ENCODE results near the gene TSC1. TPM values are rescaled to one million over a fixed set of nuclear protein-coding genes. Genes with fewer than 3 reads are reported as not detected.

TSC1 gene
- total and polyA plus RNA-seq, 2 donors (not counting 3 experiments of a cell fraction or from before 2014, with no cell fraction given), result 43.9 to 51.2 TPM

- intact Hi-C loops (cut with micrococcal nuclease) (loop anchor here (1.0 to 5.0 kb wide), 2 partner anchors 70 to 100 kb away; no protein-coding TSS in a partner anchor), dilution Hi-C loops (cut with MboI; ENCODE audit: extremely low pct_ligation_motif_present, low sequenced_read_pairs) (no loop called here)
- H3K27ac ChIP-seq (ENCODE audit: insufficient read depth, low read depth, low read length), result no peak overlapping the region
- no peaks in the 10 kb centered on the region for H3K9me1 ChIP-seq (replicated peaks; ENCODE audit: control insufficient read depth, extremely low read depth, insufficient read depth, low read length)
- BruUV-seq (replicated peaks), result no TSS peak
- H2AFZ ChIP-seq (ENCODE audit: low read depth, low read length), result no peak overlapping the region
- DNase-seq (ENCODE audit: low read depth, low spot score) (peak; percentile 85), FAIRE-seq (peak; percentile 86)
- no peaks in the 10 kb centered on the region for H4K20me1 ChIP-seq (replicated peaks; ENCODE audit: control insufficient read depth, extremely low read depth, insufficient read depth, low read length)
- H3K9me3 ChIP-seq (replicated peaks; ENCODE audit: control insufficient read depth, insufficient read depth, low read length), result no peaks in the 10 kb centered on the region
- peaks cover 8 to 38% of the 10 kb centered on the region in 2 experiments for H3K36me3 ChIP-seq (ENCODE audit: control insufficient read depth in 2 of 2, extremely low read depth in 1 of 2, insufficient read depth in 2 of 2, low read length in 2 of 2)
- CTCF ChIA-PET, result interaction anchor here (0.6 to 5.1 kb wide), 37 partner anchors 9 to 492 kb away, joined by 3 to 45 read pairs (median 4); partner anchors contain the start of genes CFAP77, DDX31, GTF3C4 and SPACA9
- H3K4me2 ChIP-seq (ENCODE audit: insufficient read depth, low read length), result no peak overlapping the region
- no peaks in the 10 kb centered on the region for H3K27me3 ChIP-seq (ENCODE audit: control insufficient read depth in 2 of 2, insufficient read depth in 2 of 2, low read length in 2 of 2)
- H3K79me2 ChIP-seq (ENCODE audit: control insufficient read depth, insufficient read depth, low read length), result no peaks in the 10 kb centered on the region
- POLR2A ChIA-PET, result no interaction called here
- H3K4me1 ChIP-seq (ENCODE audit: control insufficient read depth, extremely low read depth, insufficient read depth, low read length), result no peaks in the 10 kb centered on the region
- H3K4me3 ChIP-seq (replicated peaks in 1 of 3; ENCODE audit: insufficient read depth in 1 of 3, low read depth in 1 of 3, low read length in 3 of 3), result no peak overlapping the region
- TF ChIP-seq JUN (IDR thresholded peaks at IDR 0.05; ENCODE audit: borderline replicate concordance, insufficient read depth, insufficient read length, low read depth) (peak; percentile 25), CTCF (IDR thresholded peaks at IDR 0.05; ENCODE audit: extremely low read depth in 1 of 2, insufficient read depth in 1 of 2, low read depth in 1 of 2, low read length in 2 of 2) (peak; percentile 84 to 97), GATA2 (IDR thresholded peaks at IDR 0.05; ENCODE audit: insufficient read depth, insufficient read length, low read depth, low read length) (no peak)
- no peak overlapping the region for H3K9ac ChIP-seq (replicated peaks; ENCODE audit: extremely low read depth, insufficient read depth, low read length)
Measured at GRCh38 chr9:132901858-132902831, 42.3 kb downstream of the TSC1 start.
